ENCODE results near the gene TSPAN31. TPM values are rescaled to one million over a fixed set of nuclear protein-coding genes. Genes with fewer than 3 reads are reported as not detected.
A peak's percentile ranks its signal among the peaks of the same experiment; 100 is the strongest.

The TSPAN31 gene
- total RNA-seq, 1 donor from 2014 or later, result 21.5 TPM

DNA sequence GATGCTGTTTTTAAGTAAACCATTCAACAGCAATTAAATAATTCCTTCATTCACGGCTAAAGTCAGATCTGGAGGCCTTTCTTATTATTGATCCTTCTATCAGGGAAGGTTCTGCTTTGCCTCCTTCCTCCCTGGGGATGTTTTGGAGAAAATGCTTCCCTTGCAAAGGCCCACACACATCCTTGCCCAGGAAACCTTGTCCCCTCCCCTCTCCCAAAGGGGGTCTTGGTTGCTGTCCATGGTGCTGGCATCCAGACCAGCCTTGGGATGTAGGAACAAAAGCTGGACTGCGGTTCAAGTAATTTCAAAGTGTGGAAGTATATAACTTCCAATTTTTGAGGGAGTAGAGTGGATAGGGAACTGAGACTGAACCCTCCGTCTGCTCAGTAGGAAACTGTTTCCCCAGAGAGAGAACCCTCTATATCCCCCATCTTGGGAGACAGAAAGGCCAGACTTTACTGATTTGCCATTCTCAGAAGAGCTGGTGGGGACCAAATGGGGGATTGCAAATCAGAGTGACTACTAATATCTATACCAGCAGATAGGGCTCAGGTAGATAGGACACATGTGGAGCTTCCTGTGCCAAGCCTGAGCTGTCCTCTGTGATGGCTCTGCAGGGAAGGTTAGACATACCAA lies 15.6 kb downstream of the TSPAN31 start:
- no peak overlapping the region for H3K4me3 Mint-ChIP-seq (ENCODE audit: unreplicated experiment)
- TF ChIP-seq, protein P1, sequence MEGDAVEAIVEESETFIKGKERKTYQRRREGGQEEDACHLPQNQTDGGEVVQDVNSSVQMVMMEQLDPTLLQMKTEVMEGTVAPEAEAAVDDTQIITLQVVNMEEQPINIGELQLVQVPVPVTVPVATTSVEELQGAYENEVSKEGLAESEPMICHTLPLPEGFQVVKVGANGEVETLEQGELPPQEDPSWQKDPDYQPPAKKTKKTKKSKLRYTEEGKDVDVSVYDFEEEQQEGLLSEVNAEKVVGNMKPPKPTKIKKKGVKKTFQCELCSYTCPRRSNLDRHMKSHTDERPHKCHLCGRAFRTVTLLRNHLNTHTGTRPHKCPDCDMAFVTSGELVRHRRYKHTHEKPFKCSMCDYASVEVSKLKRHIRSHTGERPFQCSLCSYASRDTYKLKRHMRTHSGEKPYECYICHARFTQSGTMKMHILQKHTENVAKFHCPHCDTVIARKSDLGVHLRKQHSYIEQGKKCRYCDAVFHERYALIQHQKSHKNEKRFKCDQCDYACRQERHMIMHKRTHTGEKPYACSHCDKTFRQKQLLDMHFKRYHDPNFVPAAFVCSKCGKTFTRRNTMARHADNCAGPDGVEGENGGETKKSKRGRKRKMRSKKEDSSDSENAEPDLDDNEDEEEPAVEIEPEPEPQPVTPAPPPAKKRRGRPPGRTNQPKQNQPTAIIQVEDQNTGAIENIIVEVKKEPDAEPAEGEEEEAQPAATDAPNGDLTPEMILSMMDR (IDR thresholded peaks at IDR 0.05), result no peak
- no peaks in the 10 kb centered on the region for H3K9me3 Mint-ChIP-seq (ENCODE audit: low read depth)
- DNase-seq (ENCODE audit: low spot score), result no peak
- H3K27me3 Mint-ChIP-seq (ENCODE audit: low read depth), result peaks cover 26% of the 10 kb centered on the region
- peaks cover 23% of the 10 kb centered on the region for H3K4me1 Mint-ChIP-seq (ENCODE audit: low read depth)
- H3K27ac Mint-ChIP-seq (ENCODE audit: unreplicated experiment), result no peak overlapping the region
- H3K36me3 Mint-ChIP-seq (ENCODE audit: low read depth), result peaks cover 15% of the 10 kb centered on the region

DNA sequence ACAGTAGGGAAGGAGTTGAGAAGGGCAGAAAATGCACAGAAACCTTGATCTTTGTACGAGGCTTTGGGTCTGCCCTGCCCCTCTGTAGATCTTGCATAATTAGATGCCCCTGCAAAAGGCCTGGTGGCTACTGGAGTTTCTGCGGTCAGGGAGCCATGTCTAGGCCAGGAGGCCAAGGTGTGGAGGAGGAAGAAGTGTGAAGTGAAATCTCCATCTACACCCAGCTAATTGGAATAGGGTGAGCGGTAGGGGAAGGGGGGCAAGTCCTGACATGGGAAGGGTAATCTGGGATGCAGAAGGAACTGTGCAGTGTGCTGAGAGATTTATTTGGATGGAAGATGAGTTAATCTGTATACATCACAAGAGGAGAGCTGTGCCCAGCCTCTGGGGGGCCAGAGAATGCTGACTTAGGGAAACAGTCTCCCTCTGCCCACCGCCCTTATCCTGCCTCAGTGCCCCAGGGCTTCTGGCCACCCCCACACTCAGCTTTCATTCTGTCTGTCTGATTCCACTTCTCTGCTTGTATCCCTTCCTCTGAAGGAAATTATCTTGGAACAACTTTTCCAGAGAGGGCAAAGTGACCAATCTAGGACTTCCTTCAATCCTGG lies 16.7 kb downstream of the TSPAN31 start:
- Mint-ChIP-seq H3K27me3 (ENCODE audit: low read depth) (peaks cover 32% of the 10 kb centered on the region), H3K27ac (ENCODE audit: unreplicated experiment) (no peak overlapping the region)

DNA sequence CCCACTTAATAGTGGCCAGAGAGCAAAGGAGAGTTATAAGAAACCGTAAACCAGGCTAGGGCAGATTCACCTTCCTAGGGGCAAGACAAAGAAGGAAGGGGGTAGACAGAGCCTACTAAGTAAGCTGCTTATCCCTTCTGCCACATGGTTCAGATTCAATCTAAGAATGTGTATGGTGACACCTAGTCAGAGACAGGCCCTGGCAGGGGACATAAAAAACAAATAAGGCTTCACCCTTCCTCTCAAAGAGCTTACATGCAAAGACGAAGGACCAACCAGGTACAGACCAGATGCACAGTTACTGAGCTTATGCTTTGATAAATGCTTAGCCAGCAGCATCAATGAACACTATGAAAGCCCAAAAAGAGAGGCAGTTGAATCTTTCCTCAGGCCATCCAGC lies 17.6 kb downstream of the TSPAN31 start:
- H3K27ac Mint-ChIP-seq (ENCODE audit: unreplicated experiment), result no peak overlapping the region
- H3K27me3 Mint-ChIP-seq (ENCODE audit: low read depth), result peaks cover 34% of the 10 kb centered on the region
- TF ChIP-seq, protein P1 (IDR thresholded peaks at IDR 0.05), result no peak
- H3K9me3 Mint-ChIP-seq (ENCODE audit: low read depth), result no peaks in the 10 kb centered on the region
- H3K36me3 Mint-ChIP-seq (ENCODE audit: low read depth), result peaks cover 11% of the 10 kb centered on the region
- H3K4me1 Mint-ChIP-seq (ENCODE audit: low read depth), result peaks cover 26% of the 10 kb centered on the region
- H3K4me3 Mint-ChIP-seq (ENCODE audit: unreplicated experiment), result no peak overlapping the region
- DNase-seq (ENCODE audit: low spot score), result no peak

More for the DNA sequence above, 16.7 kb downstream of the TSPAN31 start:
- Mint-ChIP-seq H3K9me3 (ENCODE audit: low read depth) (no peaks in the 10 kb centered on the region), H3K4me3 (ENCODE audit: unreplicated experiment) (no peak overlapping the region), H3K36me3 (ENCODE audit: low read depth) (peaks cover 15% of the 10 kb centered on the region), H3K4me1 (ENCODE audit: low read depth) (peaks cover 25% of the 10 kb centered on the region)
- no peak for DNase-seq (ENCODE audit: low spot score)
- TF ChIP-seq, protein P1 (IDR thresholded peaks at IDR 0.05), result no peak

DNA sequence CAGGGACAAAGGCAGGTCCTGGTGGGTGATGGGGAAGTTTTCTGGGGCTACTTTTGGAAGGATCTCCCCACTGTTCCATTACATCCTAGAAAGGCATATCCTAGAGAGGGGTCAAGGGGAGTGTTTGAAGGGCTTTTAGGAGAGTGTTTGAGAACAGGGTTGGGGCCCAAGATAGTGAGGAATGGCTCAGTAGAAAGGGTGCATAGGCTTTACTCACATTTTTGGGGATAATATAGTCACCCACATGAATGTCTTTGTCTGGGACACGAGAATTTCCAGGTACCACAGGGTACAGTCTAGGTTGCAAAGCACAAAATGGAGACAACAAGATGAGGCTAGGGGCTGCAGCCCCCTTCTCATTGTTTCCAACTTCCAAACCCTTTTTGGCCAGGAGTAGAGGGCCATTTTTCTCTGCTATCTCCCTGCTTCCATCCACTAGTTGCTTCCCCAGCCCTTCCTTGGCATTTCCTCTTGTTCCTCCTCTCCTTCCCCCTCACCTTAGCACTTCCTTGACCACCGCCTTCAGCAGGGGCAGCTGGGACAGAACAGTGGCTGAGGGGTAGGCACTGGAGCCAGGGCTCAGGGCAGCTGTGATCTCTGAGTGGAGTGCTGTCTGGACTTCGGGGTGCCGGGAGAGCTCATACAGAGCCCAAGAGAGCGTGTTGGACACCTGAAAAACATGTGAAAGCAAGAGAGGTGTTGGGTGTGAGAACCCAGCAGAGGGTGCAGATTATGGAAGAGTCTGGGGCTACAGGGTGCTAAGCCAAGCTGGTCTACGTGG lies 19.2 kb downstream of the TSPAN31 start:
- Mint-ChIP-seq H3K36me3 (ENCODE audit: low read depth) (peaks cover 12% of the 10 kb centered on the region), H3K27ac (ENCODE audit: unreplicated experiment) (no peak overlapping the region), H3K27me3 (ENCODE audit: low read depth) (peaks cover 34% of the 10 kb centered on the region)

DNA sequence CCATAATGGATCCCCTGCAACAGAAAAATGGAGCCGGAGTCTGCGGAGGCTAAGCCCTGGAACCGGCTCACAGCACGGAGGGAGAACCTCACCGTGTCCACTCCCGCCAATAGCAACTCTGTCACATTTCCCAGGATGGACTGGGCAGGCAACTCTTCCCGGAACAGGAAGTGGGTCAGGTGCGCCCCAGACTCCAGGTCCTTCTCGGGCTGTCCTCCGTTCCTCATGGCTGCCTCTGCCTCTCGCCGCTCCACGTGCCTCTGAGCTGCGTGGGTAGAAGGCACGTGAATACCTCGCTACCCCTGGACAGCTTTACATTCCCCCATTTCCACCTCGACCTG lies 19.8 kb downstream of the TSPAN31 start:
- no peak for DNase-seq (ENCODE audit: low spot score)
- peaks cover 34% of the 10 kb centered on the region for H3K27me3 Mint-ChIP-seq (ENCODE audit: low read depth)
- no peaks in the 10 kb centered on the region for H3K9me3 Mint-ChIP-seq (ENCODE audit: low read depth)
- H3K4me1 Mint-ChIP-seq (ENCODE audit: low read depth), result peaks cover 26% of the 10 kb centered on the region
- TF ChIP-seq, protein P1 (IDR thresholded peaks at IDR 0.05), result no peak
- no peak overlapping the region for H3K27ac Mint-ChIP-seq (ENCODE audit: unreplicated experiment)
- peak overlapping the region; percentile 71 for H3K4me3 Mint-ChIP-seq (ENCODE audit: unreplicated experiment)
- H3K36me3 Mint-ChIP-seq (ENCODE audit: low read depth), result peaks cover 13% of the 10 kb centered on the region

More for the DNA sequence above, 19.2 kb downstream of the TSPAN31 start:
- H3K4me3 Mint-ChIP-seq (ENCODE audit: unreplicated experiment), result no peak overlapping the region
- peaks cover 26% of the 10 kb centered on the region for H3K4me1 Mint-ChIP-seq (ENCODE audit: low read depth)
- DNase-seq (ENCODE audit: low spot score), result no peak
- TF ChIP-seq, protein P1 (IDR thresholded peaks at IDR 0.05), result no peak
- H3K9me3 Mint-ChIP-seq (ENCODE audit: low read depth), result no peaks in the 10 kb centered on the region

All from chondrocyte (in vitro differentiated cells).